Suprapubic skin (tissue), 3 donors: ENCODE results near the gene EFHD2.

Source experiments
- POLR2A ChIP-seq, 2 donors: fragments of 450-650 bp; IDR thresholded peaks; one replicate each; pipeline ENCODE4 v1.6.1; 2017; ENCODE audit warnings: antibody characterized with exemption in 2 of 2, mild to moderate bottlenecking in 2 of 2, moderate library complexity in 2 of 2
- TF ChIP-seq, protein P1 (sequence below), 2 donors: fragments of 200-600 bp in 1 of 2; fragments of 450-650 bp in 1 of 2; sonication (generic) in 1 of 2; IDR thresholded peaks; one replicate each; pipeline ENCODE4 v1.5.1; 2016 to 2019; ENCODE audit warnings: antibody characterized with exemption in 2 of 2, mild to moderate bottlenecking in 1 of 2, moderate library complexity in 1 of 2

DNA sequence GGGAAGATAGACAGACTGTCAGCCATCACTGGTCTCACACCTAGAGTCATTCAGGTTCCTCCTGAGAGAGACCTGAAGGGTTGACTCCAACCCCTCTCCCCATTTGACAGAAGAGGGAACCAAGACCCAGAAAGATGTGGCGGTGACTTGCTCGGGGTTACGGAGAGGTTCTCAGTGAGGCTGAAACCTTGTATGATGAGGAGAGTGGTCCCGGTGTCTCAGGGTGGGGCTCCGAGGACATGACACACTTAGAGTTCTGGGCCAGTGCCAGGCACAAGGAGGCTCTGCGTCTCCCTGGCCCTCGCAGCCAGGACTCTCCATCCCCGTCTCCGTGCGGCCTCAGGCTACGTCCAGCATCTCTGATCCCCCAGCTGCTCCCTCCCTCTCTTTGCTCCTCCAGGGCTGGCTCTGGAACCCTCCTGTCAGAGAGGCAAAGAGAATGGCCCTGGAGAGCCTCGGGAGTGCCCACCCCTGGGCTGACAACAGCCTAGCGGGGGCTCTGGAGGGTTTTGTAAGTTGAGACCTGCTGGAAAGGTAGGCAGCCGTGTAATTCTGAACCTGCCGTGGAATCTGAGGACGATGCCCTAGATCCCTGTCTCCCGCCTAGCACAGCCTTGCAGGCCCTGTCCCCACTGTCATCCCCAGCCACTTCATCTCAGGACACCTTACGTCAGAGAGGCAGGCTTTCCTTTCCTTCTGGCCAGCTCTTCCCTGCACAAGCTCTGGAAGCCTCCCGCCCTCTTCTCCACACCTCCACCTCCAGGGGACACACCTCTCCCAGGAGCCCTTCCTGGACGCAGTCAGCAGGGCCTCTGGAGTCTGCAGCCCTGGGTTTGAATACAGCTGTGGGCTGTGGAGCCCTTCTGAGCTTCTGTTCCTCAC lies 4.1 kb downstream of the EFHD2 start:
- TF ChIP-seq, protein P1, sequence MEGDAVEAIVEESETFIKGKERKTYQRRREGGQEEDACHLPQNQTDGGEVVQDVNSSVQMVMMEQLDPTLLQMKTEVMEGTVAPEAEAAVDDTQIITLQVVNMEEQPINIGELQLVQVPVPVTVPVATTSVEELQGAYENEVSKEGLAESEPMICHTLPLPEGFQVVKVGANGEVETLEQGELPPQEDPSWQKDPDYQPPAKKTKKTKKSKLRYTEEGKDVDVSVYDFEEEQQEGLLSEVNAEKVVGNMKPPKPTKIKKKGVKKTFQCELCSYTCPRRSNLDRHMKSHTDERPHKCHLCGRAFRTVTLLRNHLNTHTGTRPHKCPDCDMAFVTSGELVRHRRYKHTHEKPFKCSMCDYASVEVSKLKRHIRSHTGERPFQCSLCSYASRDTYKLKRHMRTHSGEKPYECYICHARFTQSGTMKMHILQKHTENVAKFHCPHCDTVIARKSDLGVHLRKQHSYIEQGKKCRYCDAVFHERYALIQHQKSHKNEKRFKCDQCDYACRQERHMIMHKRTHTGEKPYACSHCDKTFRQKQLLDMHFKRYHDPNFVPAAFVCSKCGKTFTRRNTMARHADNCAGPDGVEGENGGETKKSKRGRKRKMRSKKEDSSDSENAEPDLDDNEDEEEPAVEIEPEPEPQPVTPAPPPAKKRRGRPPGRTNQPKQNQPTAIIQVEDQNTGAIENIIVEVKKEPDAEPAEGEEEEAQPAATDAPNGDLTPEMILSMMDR (IDR thresholded peaks at IDR 0.05) = no peak
- TF ChIP-seq POLR2A (IDR thresholded peaks at IDR 0.05) = no peak
